Panc1 (cell line): ENCODE measurements around the gene THBS2. TPM values are rescaled to one million over a fixed set of nuclear protein-coding genes. Genes with fewer than 3 reads are reported as not detected.

Experiments
- ATAC-seq: fragments of 200-7000 bp; cut with Tn5 transposase; 2 replicates; pipeline ENCODE4 v1.9.1; 2020; ENCODE audit warnings: mild to moderate bottlenecking, moderate library complexity
- BruUV-seq: library from RNA; stranded (reverse); fragments of 400-500 nt; replicated peaks from 2 replicates; lab custom pipeline; 2021; lab: Mats Ljungman, UMichigan
- CTCF ChIA-PET: fragments of 300-600 bp; sonication (Branson Sonifier 250); formaldehyde crosslinking; loops from one replicate; lab custom pipeline; 2022; ENCODE audit warnings: antibody characterized with exemption; lab: Charles Lee
- POLR2A ChIA-PET: fragments of 300-600 bp; sonication (Branson Sonifier 250); formaldehyde crosslinking; loops from one replicate; lab custom pipeline; 2022; ENCODE audit warnings: antibody characterized with exemption; lab: Charles Lee
- DNase-seq: peaks from one replicate; pipeline ENCODE4 v3.0.0-alpha.2; 2010; ENCODE audit warnings: low read depth, low spot score
- H3K27ac ChIP-seq: 2 replicates; pipeline ENCODE4 v1.5.1; 2011; ENCODE audit warnings: mild to moderate bottlenecking, low read length, inconsistent platforms
- H3K27me3 ChIP-seq: fragments of 200-500 bp; sonication (Bioruptor generic); 2 replicates; pipeline ENCODE4 v1.6.0; 2014; ENCODE audit warnings: low read length, inconsistent platforms; ENCODE audit not compliant: control insufficient read depth, insufficient read depth
- H3K36me3 ChIP-seq: fragments of 200-500 bp; sonication (Bioruptor generic); 2 replicates; pipeline ENCODE4 v1.5.1; 2014; ENCODE audit warnings: inconsistent platforms, mild to moderate bottlenecking, low read length, moderate library complexity; ENCODE audit not compliant: control insufficient read depth, insufficient read depth
- H3K4me1 ChIP-seq: 2 replicates; pipeline ENCODE4 v1.5.1; 2011; ENCODE audit warnings: inconsistent platforms, mild to moderate bottlenecking, low read length, moderate library complexity; ENCODE audit not compliant: control insufficient read depth, insufficient read depth
- H3K4me3 ChIP-seq, 2 experiments: 2 replicates each; pipeline ENCODE4 v1.5.1; 2011 to 2012; ENCODE audit warnings: low read depth in 2 of 2, low read length in 2 of 2, mild to moderate bottlenecking in 2 of 2, inconsistent platforms in 1 of 2, moderate library complexity in 1 of 2
- H3K9me3 ChIP-seq: fragments of 200-500 bp; sonication (Bioruptor generic); 2 replicates; pipeline ENCODE4 v1.5.1; 2014; ENCODE audit warnings: low read depth, mild to moderate bottlenecking, inconsistent platforms, low read length, moderate library complexity; ENCODE audit not compliant: control insufficient read depth, insufficient read depth
- CTCF ChIP-seq: fragments of 450-650 bp; IDR thresholded peaks from 2 replicates; pipeline ENCODE4 v1.5.1; 2017; ENCODE audit warnings: mild to moderate bottlenecking
- POLR2AphosphoS5 ChIP-seq: IDR thresholded peaks from 2 replicates; pipeline ENCODE4 v1.6.1; 2012; ENCODE audit warnings: mild to moderate bottlenecking, low read depth, low read length, moderate library complexity
- REST ChIP-seq, 2 experiments: IDR thresholded peaks; 2 replicates each; pipeline ENCODE4 v1.6.1; 2011 to 2012; ENCODE audit warnings: low read depth in 2 of 2, control low read depth in 1 of 2, low read length in 1 of 2, mild to moderate bottlenecking in 1 of 2, moderate library complexity in 1 of 2; ENCODE audit not compliant: insufficient read depth in 1 of 2
- SIN3A ChIP-seq: IDR thresholded peaks from 2 replicates; pipeline ENCODE4 v1.6.1; 2012; ENCODE audit warnings: low read depth, mild to moderate bottlenecking, low read length, moderate library complexity, borderline replicate concordance; ENCODE audit not compliant: insufficient read depth
- TCF7L2 ChIP-seq: IDR thresholded peaks from 2 replicates; pipeline ENCODE4 v1.6.1; 2011; ENCODE audit warnings: mild to moderate bottlenecking, low read depth, low read length, inconsistent platforms
- in situ Hi-C: cut with HindIII; loops from 2 replicates; pipeline ENCODE4 v1.10.0; 2016; ENCODE audit warnings: low sequenced_read_pairs, low pct_unique_long_range_greater_than_20kb
- intact Hi-C: fragments of 100-400 bp; cut with micrococcal nuclease; formaldehyde crosslinking; loops from one replicate; pipeline ENCODE4 v1.10.0; 2022; ENCODE audit not compliant: unreplicated experiment
- total RNA-seq: library from RNA; stranded (reverse); gene quantifications from one replicate; pipeline ENCODE4 v1.2.1, GENCODE V29; 2021; ENCODE audit not compliant: unreplicated experiment

Gene THBS2
- total RNA-seq, 1 experiment from 2014 or later = 0.05 TPM

GRCh38 chr6:169233832-169234231 is 19.8 kb downstream of the THBS2 start:
- TF ChIP-seq POLR2AphosphoS5 = no peak
- TF ChIP-seq CTCF = no peak
- TF ChIP-seq TCF7L2 = no peak
- no peak for TF ChIP-seq SIN3A
- no peak for TF ChIP-seq REST (IDR thresholded peaks at IDR 0.05; ENCODE audit: insufficient read depth in 1 of 2, low read depth in 2 of 2, low read length in 1 of 2)
- BruUV-seq = no TSS peak

GRCh38 chr6:169233181-169233580 is 20.5 kb downstream of the THBS2 start:
- in situ Hi-C loops (no loop called here), intact Hi-C loops (no loop called here)
- ChIA-PET POLR2A (no interaction called here), CTCF (no interaction called here)
- Histone ChIP-seq H3K27ac (no peak overlapping the region), H3K4me3 (no peak overlapping the region), H3K4me1 (no peaks in the 10 kb centered on the region; the same call in 1 of the 2 replicates), H3K36me3 (no peaks in the 10 kb centered on the region), H3K27me3 (no peaks in the 10 kb centered on the region), H3K9me3 (no peaks in the 10 kb centered on the region)
- BruUV-seq = no TSS peak
- TF ChIP-seq CTCF = no peak
- no peak for TF ChIP-seq TCF7L2
- ATAC-seq (no peak), DNase-seq (no peak)

More at GRCh38 chr6:169233832-169234231, 19.8 kb downstream of the THBS2 start:
- Histone ChIP-seq H3K27ac (no peak overlapping the region), H3K4me3 (no peak overlapping the region), H3K9me3 (no peaks in the 10 kb centered on the region), H3K36me3 (no peaks in the 10 kb centered on the region), H3K4me1 (no peaks in the 10 kb centered on the region; the same call in 1 of the 2 replicates), H3K27me3 (no peaks in the 10 kb centered on the region)
- no peak for ATAC-seq
- in situ Hi-C loops = no loop called here
- POLR2A ChIA-PET = no interaction called here
- CTCF ChIA-PET = no interaction called here
- intact Hi-C loops = no loop called here
- DNase-seq = no peak
